Breast epithelium (tissue), 3 donors: ENCODE data around the gene FAM237B.

Experiments used
- POLR2AphosphoS5 ChIP-seq, 3 donors: sonication (generic); formaldehyde crosslinking; IDR thresholded peaks; one replicate each; pipeline ENCODE4 v1.6.1; 2017; ENCODE audit warnings: antibody characterized with exemption in 3 of 3
- TF ChIP-seq, protein P1 (sequence below), 3 donors: fragments of 450-650 bp; IDR thresholded peaks; one replicate each; pipeline ENCODE4 v1.5.1; 2016 to 2017; ENCODE audit warnings: antibody characterized with exemption in 3 of 3, mild to moderate bottlenecking in 3 of 3, moderate library complexity in 3 of 3

DNA sequence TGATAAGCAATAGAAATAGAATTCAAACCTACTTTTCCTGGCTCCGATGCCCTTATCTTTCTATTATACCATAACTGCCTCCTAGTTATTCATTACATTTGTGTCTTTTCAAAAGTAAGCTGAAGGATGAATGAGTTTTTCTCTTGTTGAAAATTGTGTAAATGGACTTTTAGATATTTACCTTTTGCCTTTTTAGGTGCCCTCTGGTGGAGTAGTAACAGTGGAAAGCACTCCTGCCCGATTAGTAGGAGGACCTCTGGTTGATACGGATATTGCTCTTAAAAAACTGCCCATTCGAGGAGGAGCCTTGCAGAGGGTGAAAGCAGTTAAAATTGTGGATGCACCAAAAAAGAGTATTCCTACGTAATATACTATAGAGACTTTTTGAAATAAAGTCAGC lies 11.2 kb downstream of the FAM237B start:
- TF ChIP-seq, protein P1, sequence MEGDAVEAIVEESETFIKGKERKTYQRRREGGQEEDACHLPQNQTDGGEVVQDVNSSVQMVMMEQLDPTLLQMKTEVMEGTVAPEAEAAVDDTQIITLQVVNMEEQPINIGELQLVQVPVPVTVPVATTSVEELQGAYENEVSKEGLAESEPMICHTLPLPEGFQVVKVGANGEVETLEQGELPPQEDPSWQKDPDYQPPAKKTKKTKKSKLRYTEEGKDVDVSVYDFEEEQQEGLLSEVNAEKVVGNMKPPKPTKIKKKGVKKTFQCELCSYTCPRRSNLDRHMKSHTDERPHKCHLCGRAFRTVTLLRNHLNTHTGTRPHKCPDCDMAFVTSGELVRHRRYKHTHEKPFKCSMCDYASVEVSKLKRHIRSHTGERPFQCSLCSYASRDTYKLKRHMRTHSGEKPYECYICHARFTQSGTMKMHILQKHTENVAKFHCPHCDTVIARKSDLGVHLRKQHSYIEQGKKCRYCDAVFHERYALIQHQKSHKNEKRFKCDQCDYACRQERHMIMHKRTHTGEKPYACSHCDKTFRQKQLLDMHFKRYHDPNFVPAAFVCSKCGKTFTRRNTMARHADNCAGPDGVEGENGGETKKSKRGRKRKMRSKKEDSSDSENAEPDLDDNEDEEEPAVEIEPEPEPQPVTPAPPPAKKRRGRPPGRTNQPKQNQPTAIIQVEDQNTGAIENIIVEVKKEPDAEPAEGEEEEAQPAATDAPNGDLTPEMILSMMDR (IDR thresholded peaks at IDR 0.05), result no peak
- no peak for TF ChIP-seq POLR2AphosphoS5 (IDR thresholded peaks at IDR 0.05)
